ENCODE measurements around the gene ZNF668.

The ZNF668 gene

DNA sequence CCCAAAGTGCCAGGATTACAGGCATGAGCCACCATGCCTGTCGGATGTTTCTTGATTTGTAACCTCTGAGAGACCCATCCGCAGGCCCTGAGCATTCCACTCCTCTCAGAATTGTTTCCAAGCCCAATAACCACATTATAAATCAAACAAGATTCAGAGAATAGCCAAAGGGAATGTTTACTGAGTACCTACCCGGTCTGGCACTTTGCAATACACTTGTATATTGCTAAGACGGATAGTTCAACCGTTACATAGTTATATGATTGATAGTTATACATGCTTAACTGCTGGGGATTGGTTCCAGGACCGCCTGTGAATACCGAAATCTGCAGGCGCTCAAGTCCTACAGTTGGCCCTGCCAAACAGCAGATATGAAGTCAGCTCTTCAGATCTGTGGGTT lies 40.4 kb upstream of the ZNF668 start:
- ChIA-PET POLR2A (no interaction called here), CTCF (no interaction called here)
- no peak for DNase-seq (ENCODE audit: extremely low spot score)
- no peak for TF ChIP-seq ZNF384 (IDR thresholded peaks at IDR 0.05)
- TF ChIP-seq FOXM1 (IDR thresholded peaks at IDR 0.05; ENCODE audit: borderline replicate concordance): no peak
- TF ChIP-seq TARDBP (IDR thresholded peaks at IDR 0.05): no peak
- TF ChIP-seq, protein P1, sequence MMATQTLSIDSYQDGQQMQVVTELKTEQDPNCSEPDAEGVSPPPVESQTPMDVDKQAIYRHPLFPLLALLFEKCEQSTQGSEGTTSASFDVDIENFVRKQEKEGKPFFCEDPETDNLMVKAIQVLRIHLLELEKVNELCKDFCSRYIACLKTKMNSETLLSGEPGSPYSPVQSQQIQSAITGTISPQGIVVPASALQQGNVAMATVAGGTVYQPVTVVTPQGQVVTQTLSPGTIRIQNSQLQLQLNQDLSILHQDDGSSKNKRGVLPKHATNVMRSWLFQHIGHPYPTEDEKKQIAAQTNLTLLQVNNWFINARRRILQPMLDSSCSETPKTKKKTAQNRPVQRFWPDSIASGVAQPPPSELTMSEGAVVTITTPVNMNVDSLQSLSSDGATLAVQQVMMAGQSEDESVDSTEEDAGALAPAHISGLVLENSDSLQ (IDR thresholded peaks at IDR 0.05): peak; percentile 3; the same call in 1 of the 2 replicates
- no peak for TF ChIP-seq SUZ12 (IDR thresholded peaks at IDR 0.05)
- no peak for TF ChIP-seq CTBP1 (IDR thresholded peaks at IDR 0.05; ENCODE audit: borderline replicate concordance)
- no peak for TF ChIP-seq ARNT (IDR thresholded peaks at IDR 0.05)
- no peak for TF ChIP-seq L3MBTL2 (conservative IDR thresholded peaks at IDR 0.05)

DNA sequence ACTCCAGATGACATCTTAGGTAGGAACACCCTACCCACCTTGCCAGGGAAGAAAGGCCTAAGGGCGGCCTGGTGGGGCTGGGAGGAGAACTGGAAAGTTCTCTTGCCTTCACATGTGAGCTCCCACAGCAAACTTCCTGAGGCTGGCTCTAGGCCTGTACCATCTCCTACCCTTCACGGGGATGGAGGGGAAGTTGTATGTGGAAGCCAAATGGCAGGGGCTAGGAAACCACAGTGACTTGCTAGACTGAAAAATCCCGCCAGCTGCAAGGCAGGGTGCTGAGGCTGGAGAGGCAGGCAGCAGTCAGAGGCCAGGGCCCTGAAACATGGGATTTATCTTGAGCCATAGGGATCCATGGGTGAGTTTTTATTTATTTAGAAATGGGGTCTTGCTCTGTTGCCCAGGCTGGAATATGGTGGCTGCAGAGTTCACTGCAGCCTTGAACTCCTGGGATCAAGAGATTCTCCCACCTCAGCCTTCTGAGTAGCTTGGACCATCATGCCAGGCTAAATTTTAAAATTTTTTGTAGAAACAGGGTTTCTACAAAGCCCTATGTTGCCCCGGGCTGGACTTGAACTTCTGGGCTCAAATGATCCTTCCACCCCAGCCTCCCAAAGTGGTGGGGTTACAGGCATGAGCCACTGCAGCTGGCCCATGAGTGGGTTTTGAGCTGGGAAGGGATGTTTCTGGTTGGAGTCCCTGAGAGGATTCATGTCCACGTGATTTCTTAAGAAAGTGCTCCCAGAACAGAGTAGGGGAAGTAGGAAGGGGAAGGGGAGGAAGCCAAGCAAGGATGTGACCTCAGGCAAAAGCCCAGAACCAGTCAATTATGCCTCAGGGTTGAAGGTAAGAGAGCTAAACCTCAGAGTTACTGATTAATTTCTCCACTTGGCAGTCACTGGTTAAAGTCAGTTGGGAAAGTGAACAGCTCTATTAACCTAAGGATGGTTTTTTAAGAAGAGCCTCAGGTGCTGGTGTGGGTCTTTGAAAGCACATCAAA lies 39.4 kb upstream of the ZNF668 start:
- DNase-seq (ENCODE audit: extremely low spot score): no peak
- POLR2A ChIA-PET: no interaction called here
- TF ChIP-seq, protein P1 (IDR thresholded peaks at IDR 0.05): no peak
- TF ChIP-seq NFRKB (IDR thresholded peaks at IDR 0.05) (no peak), ZNF384 (IDR thresholded peaks at IDR 0.05) (no peak), ARNT (IDR thresholded peaks at IDR 0.05) (no peak), FOXA1 (IDR thresholded peaks at IDR 0.05) (no peak), SUZ12 (IDR thresholded peaks at IDR 0.05) (no peak), CTBP1 (IDR thresholded peaks at IDR 0.05; ENCODE audit: borderline replicate concordance) (no peak), FOXK2 (IDR thresholded peaks at IDR 0.05) (no peak), FOXM1 (IDR thresholded peaks at IDR 0.05; ENCODE audit: borderline replicate concordance) (no peak), L3MBTL2 (conservative IDR thresholded peaks at IDR 0.05) (no peak), TARDBP (IDR thresholded peaks at IDR 0.05) (no peak), BHLHE40 (IDR thresholded peaks at IDR 0.05; ENCODE audit: borderline replicate concordance) (no peak), LEF1 (IDR thresholded peaks at IDR 0.05; ENCODE audit: borderline replicate concordance) (no peak), HDGF (IDR thresholded peaks at IDR 0.05; ENCODE audit: borderline replicate concordance) (no peak), SP1 (IDR thresholded peaks at IDR 0.05) (no peak), ELF4 (IDR thresholded peaks at IDR 0.05) (no peak)
- CTCF ChIA-PET: no interaction called here

DNA sequence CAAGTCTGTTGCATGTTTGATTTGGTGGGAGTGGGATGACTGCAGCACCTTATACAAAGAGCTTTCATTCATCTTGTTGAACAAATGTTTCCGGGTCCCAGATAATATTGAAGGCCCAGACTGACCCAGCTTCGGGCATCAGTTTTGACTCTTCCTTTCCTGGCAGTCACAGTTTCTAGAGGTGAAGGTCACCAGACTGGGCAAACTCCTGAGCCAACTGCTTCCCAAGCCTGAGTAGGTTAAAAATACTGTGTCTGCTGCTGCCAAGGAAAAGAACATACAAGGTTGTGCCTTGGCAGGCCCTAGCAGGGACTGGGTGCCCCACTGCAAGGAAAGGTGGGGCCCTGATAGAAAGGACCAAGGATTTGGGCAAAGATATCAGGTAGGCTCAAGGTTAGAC lies 38.7 kb upstream of the ZNF668 start:
- DNase-seq (ENCODE audit: extremely low spot score): no peak
- TF ChIP-seq ELF4 (IDR thresholded peaks at IDR 0.05) (no peak), NFRKB (IDR thresholded peaks at IDR 0.05) (no peak), FOXA1 (IDR thresholded peaks at IDR 0.05) (no peak), SUZ12 (IDR thresholded peaks at IDR 0.05) (no peak), ZNF384 (IDR thresholded peaks at IDR 0.05) (no peak), BHLHE40 (IDR thresholded peaks at IDR 0.05; ENCODE audit: borderline replicate concordance) (no peak), LEF1 (IDR thresholded peaks at IDR 0.05; ENCODE audit: borderline replicate concordance) (no peak), CTBP1 (IDR thresholded peaks at IDR 0.05; ENCODE audit: borderline replicate concordance) (no peak), HDGF (IDR thresholded peaks at IDR 0.05; ENCODE audit: borderline replicate concordance) (no peak), TARDBP (IDR thresholded peaks at IDR 0.05) (no peak), FOXM1 (IDR thresholded peaks at IDR 0.05; ENCODE audit: borderline replicate concordance) (no peak), ARNT (IDR thresholded peaks at IDR 0.05) (no peak)
- TF ChIP-seq, protein P1 (IDR thresholded peaks at IDR 0.05): no peak
- ChIA-PET CTCF (no interaction called here), POLR2A (no interaction called here)

DNA sequence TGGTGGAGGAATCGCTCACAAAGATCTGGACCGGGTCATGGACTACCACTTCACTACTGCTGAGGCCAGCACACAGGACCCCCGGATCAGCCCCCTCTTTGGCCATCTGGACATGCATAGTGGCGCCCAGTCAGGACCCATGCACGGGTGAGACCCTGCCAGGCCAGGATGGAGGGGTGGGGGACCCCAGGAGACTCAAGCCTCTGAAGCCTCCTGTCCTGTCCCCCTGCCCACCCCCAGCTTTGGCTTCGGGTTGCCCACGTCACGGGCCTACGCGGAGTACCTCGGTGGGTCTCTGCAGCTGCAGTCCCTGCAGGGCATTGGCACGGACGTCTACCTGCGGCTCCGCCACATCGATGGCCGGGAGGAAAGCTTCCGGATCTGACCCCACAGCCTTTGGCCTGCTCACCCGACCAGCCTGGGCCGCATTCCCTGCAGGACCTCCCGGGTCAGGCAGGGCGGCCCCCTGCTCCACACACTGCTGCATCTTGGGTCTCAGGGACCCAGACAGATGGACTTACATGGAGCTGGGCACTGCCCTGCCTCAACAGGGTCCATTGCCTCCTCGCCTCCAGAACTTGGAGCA lies 37.9 kb upstream of the ZNF668 start:
- ChIA-PET CTCF (interaction anchor here (0.5 kb wide), 1 partner anchor 1038 kb away, joined by 3 read pairs; no protein-coding TSS in a partner anchor), POLR2A (interaction anchor here (0.7 to 1.2 kb wide), 2 partner anchors 10 to 68 kb away, joined by 4 read pairs; partner anchors contain the start of gene FUS)
- no peak for DNase-seq (ENCODE audit: extremely low spot score)
- no peak for TF ChIP-seq FOXA1 (IDR thresholded peaks at IDR 0.05)
- no peak for TF ChIP-seq ELF4 (IDR thresholded peaks at IDR 0.05)
- TF ChIP-seq FOXM1 (IDR thresholded peaks at IDR 0.05; ENCODE audit: borderline replicate concordance): no peak
- TF ChIP-seq, protein P1 (IDR thresholded peaks at IDR 0.05): no peak

DNA sequence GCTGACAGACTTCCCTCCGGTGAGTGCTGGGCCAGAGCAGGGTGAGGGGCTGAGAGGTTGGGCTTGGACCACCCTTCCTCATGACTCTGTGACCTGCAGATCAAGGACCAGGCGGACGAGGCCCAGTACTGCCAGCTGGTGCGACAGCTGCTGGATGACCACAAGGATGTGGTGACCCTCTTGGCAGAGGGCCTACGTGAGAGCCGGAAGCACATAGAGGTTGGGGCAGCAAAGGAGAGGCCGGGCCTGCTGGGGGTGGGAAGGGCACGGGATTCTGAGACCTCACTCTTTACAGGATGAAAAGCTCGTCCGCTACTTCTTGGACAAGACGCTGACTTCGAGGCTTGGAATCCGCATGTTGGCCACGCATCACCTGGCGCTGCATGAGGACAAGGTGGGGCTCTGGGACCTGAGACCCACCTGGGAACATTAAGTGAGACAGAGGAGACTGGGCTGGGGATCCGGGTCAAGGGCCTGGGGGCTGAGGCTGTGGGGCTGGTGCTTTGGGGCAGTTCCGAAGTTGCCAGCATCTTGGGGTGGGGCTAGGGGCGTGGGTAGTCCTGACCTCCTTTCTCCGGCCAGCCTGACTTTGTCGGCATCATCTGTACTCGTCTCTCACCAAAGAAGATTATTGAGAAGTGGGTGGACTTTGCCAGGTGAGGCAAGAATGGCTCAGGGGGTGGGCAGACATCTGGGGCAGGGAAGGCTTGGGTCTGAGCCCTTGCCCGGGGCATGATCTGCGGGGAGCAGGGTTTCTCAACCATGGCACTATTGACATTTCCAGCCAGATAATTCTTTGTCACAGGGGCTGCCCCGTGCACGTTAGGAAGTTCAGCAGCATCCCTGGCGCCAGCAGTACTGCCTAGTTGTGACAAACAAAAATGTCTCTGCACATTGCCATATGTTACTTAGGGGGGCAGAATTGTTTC lies 36.3 kb upstream of the ZNF668 start:
- DNase-seq (ENCODE audit: extremely low spot score): no peak
- TF ChIP-seq SUZ12 (IDR thresholded peaks at IDR 0.05) (no peak), FOXM1 (IDR thresholded peaks at IDR 0.05; ENCODE audit: borderline replicate concordance) (no peak), FOXK2 (IDR thresholded peaks at IDR 0.05) (no peak), LEF1 (IDR thresholded peaks at IDR 0.05; ENCODE audit: borderline replicate concordance) (no peak), SP1 (IDR thresholded peaks at IDR 0.05) (no peak), ARNT (IDR thresholded peaks at IDR 0.05) (no peak), BHLHE40 (IDR thresholded peaks at IDR 0.05; ENCODE audit: borderline replicate concordance) (no peak), TARDBP (IDR thresholded peaks at IDR 0.05) (no peak), ELF4 (IDR thresholded peaks at IDR 0.05) (no peak), L3MBTL2 (conservative IDR thresholded peaks at IDR 0.05) (no peak), HDGF (IDR thresholded peaks at IDR 0.05; ENCODE audit: borderline replicate concordance) (no peak), CTBP1 (IDR thresholded peaks at IDR 0.05; ENCODE audit: borderline replicate concordance) (no peak), NFRKB (IDR thresholded peaks at IDR 0.05) (no peak), FOXA1 (IDR thresholded peaks at IDR 0.05) (no peak), ZNF384 (IDR thresholded peaks at IDR 0.05) (no peak)
- TF ChIP-seq, protein P1 (IDR thresholded peaks at IDR 0.05): no peak
- ChIA-PET CTCF (no interaction called here), POLR2A (no interaction called here)
